PC-9 (cell line): ENCODE results near the gene SLC44A4. TPM values are rescaled to one million over a fixed set of nuclear protein-coding genes. Genes with fewer than 3 reads are reported as not detected.

ENCODE experiments used
- BruUV-seq: library from RNA; stranded (reverse); fragments of 400-500 nt; replicated peaks from 2 replicates; lab custom pipeline; 2021; lab: Mats Ljungman, UMichigan
- CTCF ChIA-PET: fragments of 300-600 bp; sonication (Branson Sonifier 250); formaldehyde crosslinking; loops from one replicate; lab custom pipeline; 2022; ENCODE audit warnings: antibody characterized with exemption; lab: Charles Lee
- POLR2A ChIA-PET: fragments of 300-600 bp; sonication (Branson Sonifier 250); formaldehyde crosslinking; loops from one replicate; lab custom pipeline; 2022; ENCODE audit warnings: antibody characterized with exemption; ENCODE audit not compliant: unreplicated experiment; lab: Charles Lee
- DNase-seq, 2 experiments: peaks; one replicate each; pipeline versions ENCODE4 v3.0.0 to v3.0.0-alpha.2; 2015 to 2022; ENCODE audit warnings: mixed read lengths in 1 of 2
- H2AFZ ChIP-seq: fragments of 200-600 bp; sonication (generic); 2 replicates; pipeline ENCODE4 v1.8.1; 2017; ENCODE audit warnings: antibody characterized with exemption
- H3F3A ChIP-seq: fragments of 200-600 bp; sonication (generic); 2 replicates; pipeline ENCODE4 v1.8.1; 2017; ENCODE audit warnings: antibody characterized with exemption, mild to moderate bottlenecking, low read depth; ENCODE audit not compliant: insufficient read depth
- H3K27ac ChIP-seq: fragments of 200-600 bp; sonication (generic); 2 replicates; pipeline ENCODE4 v1.6.1; 2016; ENCODE audit warnings: mixed run types
- H3K27me3 ChIP-seq: fragments of 200-600 bp; sonication (generic); 2 replicates; pipeline ENCODE4 v1.6.1; 2016; ENCODE audit warnings: low read depth, mixed run types; ENCODE audit not compliant: insufficient read depth
- H3K36me3 ChIP-seq: fragments of 200-600 bp; sonication (generic); 2 replicates; pipeline ENCODE4 v1.6.1; 2016; ENCODE audit warnings: low read depth, mixed run types
- H3K4me1 ChIP-seq: fragments of 200-600 bp; sonication (generic); replicated peaks from 2 replicates; pipeline ENCODE4 v1.6.1; 2016; ENCODE audit warnings: mixed run types; ENCODE audit not compliant: insufficient read depth
- H3K4me2 ChIP-seq: fragments of 200-600 bp; sonication (generic); 2 replicates; pipeline ENCODE4 v1.6.1; 2017; ENCODE audit warnings: mixed run types
- H3K4me3 ChIP-seq: fragments of 200-600 bp; sonication (generic); 2 replicates; pipeline ENCODE4 v1.6.1; 2016; ENCODE audit warnings: mixed run types
- H3K79me2 ChIP-seq: fragments of 200-600 bp; sonication (generic); 2 replicates; pipeline ENCODE4 v1.6.1; 2017; ENCODE audit warnings: low read depth, mixed run types
- H3K9me2 ChIP-seq: fragments of 200-600 bp; sonication (generic); 2 replicates; pipeline ENCODE4 v1.8.1; 2017; ENCODE audit warnings: mild to moderate bottlenecking; ENCODE audit not compliant: insufficient read depth
- H3K9me3 ChIP-seq: fragments of 200-600 bp; sonication (generic); 2 replicates; pipeline ENCODE4 v1.8.1; 2016; ENCODE audit warnings: low read depth; ENCODE audit not compliant: insufficient read depth
- H4K20me1 ChIP-seq: fragments of 200-600 bp; sonication (generic); 2 replicates; pipeline ENCODE4 v1.8.1; 2017; ENCODE audit not compliant: insufficient read depth
- EZH2 ChIP-seq: fragments of 200-600 bp; sonication (generic); IDR thresholded peaks from 2 replicates; pipeline ENCODE4 v1.8.0; 2017; ENCODE audit warnings: antibody characterized with exemption, low read depth
- intact Hi-C: fragments of 100-400 bp; cut with micrococcal nuclease; formaldehyde crosslinking; loops from one replicate; pipeline ENCODE4 v1.10.0; 2022; ENCODE audit not compliant: unreplicated experiment
- total RNA-seq: library from RNA; stranded (reverse); gene quantifications from 2 replicates; pipeline ENCODE4 v1.2.3, GENCODE V29; 2021
- TF ChIP-seq, protein P1 (sequence below): fragments of 200-600 bp; sonication (generic); conservative IDR thresholded peaks from 2 replicates; pipeline ENCODE4 v1.6.1; 2017; ENCODE audit warnings: mixed run types, antibody characterized with exemption, mild to moderate bottlenecking, moderate library complexity

Gene SLC44A4
- total RNA-seq, 1 experiment from 2014 or later, result 44.4 TPM

DNA sequence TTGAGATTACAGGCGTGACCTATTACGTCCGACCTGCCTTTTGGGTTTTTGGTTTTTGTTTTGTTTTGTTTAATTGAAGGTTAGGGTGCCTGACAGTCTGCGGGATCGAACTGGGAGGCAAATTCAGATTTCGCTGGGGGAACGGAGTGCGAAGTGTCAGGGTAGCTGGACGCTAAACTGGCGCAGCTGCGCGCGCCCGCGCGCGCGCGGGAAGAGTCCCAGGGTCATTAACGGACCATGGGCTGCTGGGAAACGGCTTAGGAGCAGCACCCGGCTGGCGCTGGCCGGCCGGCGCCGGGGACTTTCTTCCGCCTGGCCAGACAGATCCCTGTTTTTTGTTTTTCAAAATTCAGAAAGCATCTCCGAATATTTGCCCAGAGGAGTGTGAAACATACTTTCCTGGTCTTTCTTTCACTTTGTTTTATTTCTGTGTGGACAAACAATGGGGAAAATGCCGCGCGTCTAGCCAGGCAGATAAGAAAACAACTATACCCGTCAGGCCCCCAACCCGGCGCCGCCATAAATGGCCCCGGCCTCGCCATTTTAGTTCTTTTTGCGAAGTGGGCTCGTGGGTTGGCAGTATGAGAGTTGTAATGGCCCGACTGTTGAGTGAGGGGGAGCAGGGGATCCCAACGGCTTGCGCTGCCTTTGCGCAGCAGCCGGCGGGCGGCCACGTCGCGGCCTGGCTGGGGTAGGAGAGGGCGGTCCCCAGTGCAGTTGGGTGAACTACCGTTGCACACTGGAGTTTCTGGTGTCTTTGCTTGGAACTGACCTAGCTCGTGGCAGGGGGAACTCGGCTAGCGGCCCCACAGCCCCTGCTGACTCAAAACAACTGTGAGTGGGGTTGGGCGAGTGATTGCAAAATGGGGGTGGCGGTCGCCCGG is 44.2 kb downstream of the SLC44A4 start:
- Histone ChIP-seq H2AFZ (peak overlapping the region; percentile 74), H3K9me3 (no peaks in the 10 kb centered on the region), H3K27me3 (no peaks in the 10 kb centered on the region), H3K27ac (peak overlapping the region; percentile 77), H3K9me2 (no peaks in the 10 kb centered on the region), H3F3A (peaks cover 74% of the 10 kb centered on the region), H3K36me3 (peaks cover 34% of the 10 kb centered on the region), H4K20me1 (peaks cover 52% of the 10 kb centered on the region), H3K4me1 (peaks cover 38% of the 10 kb centered on the region), H3K4me3 (peak overlapping the region; percentile 94), H3K79me2 (peaks cover 93% of the 10 kb centered on the region), H3K4me2 (peak overlapping the region; percentile 98)
- TSS peak; percentile 58 for BruUV-seq
- no peak for TF ChIP-seq EZH2
- TF ChIP-seq, protein P1, sequence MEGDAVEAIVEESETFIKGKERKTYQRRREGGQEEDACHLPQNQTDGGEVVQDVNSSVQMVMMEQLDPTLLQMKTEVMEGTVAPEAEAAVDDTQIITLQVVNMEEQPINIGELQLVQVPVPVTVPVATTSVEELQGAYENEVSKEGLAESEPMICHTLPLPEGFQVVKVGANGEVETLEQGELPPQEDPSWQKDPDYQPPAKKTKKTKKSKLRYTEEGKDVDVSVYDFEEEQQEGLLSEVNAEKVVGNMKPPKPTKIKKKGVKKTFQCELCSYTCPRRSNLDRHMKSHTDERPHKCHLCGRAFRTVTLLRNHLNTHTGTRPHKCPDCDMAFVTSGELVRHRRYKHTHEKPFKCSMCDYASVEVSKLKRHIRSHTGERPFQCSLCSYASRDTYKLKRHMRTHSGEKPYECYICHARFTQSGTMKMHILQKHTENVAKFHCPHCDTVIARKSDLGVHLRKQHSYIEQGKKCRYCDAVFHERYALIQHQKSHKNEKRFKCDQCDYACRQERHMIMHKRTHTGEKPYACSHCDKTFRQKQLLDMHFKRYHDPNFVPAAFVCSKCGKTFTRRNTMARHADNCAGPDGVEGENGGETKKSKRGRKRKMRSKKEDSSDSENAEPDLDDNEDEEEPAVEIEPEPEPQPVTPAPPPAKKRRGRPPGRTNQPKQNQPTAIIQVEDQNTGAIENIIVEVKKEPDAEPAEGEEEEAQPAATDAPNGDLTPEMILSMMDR, result no peak
- DNase-seq, result peak; percentile 71 to 80
- ChIA-PET POLR2A (interaction anchor here (0.5 kb wide), 2 partner anchors 17 to 60 kb away, joined by 3 to 4 read pairs; no protein-coding TSS in a partner anchor), CTCF (interaction anchor here (0.7 kb wide), 2 partner anchors 59 to 64 kb away, joined by 4 read pairs; no protein-coding TSS in a partner anchor)
- intact Hi-C loops, result loop anchor here (1.0 to 5.0 kb wide), 5 partner anchors 28 to 154 kb away; partner anchors contain the start of genes EHMT2, NEU1 and SLC44A4

DNA sequence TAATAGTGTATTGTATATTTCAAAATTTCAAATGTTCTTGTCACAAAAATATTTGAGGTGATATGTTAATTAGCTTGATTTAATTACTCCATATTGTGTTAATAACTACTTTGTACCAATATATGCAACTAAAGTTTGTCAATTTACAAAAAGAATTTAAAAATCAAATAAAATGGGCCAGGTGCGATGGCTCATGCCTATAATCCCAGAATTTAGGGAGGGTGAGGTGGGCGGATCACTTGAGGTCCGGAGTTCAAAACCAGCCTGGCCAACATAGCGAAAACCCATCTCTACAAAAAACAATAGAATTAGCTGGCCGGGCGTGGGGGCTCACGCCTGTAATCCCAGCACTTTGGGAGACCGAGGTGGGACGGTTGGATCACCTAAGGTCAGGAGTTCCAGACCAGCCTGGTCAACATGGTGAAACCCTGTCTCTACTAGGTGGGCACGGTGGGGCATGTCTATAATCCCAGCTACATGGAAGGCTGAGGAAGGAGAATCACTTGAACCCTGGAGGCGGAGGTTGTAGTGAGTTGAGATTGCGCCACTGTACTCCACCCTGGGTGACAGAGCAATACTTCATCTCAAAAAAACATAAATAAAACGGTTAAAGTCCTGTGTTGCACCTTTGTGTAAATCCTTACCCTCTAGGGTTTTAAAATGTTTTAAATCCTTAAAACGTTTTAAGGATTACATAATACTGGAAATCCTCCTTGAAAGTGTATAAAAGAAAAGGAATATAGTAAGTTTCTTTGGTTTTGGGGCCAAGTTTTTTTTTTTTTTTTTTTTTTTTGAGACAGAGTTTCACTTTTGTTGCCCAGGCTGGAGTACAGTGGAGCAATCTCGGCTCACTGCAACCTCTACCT is 47.2 kb downstream of the SLC44A4 start:
- no peaks in the 10 kb centered on the region for H3K27me3 ChIP-seq
- ChIA-PET POLR2A (interaction anchor here (0.6 to 1.2 kb wide), 2 partner anchors 17 to 171 kb away, joined by 4 to 5 read pairs; partner anchors contain the start of gene C6orf47), CTCF (interaction anchor here (0.7 kb wide), 1 partner anchor 36 kb away, joined by 7 read pairs; the partner anchor contains the start of gene VARS1)
- H3K79me2 ChIP-seq, result peaks cover 72% of the 10 kb centered on the region
- intact Hi-C loops, result loop anchor here (2.0 to 5.0 kb wide), 4 partner anchors 17 to 121 kb away; partner anchors contain the start of genes EHMT2, HSPA1A, HSPA1L and SLC44A4
- H2AFZ ChIP-seq, result no peak overlapping the region
- peaks cover 21% of the 10 kb centered on the region for H3K4me1 ChIP-seq
- peaks cover 24% of the 10 kb centered on the region for H4K20me1 ChIP-seq
- H3K9me2 ChIP-seq, result no peaks in the 10 kb centered on the region
- no peaks in the 10 kb centered on the region for H3K9me3 ChIP-seq
- H3F3A ChIP-seq, result peaks cover 49% of the 10 kb centered on the region
- TF ChIP-seq, protein P1, result no peak
- TF ChIP-seq EZH2, result no peak
- peak overlapping the region; percentile 67 for H3K4me3 ChIP-seq
- H3K4me2 ChIP-seq, result peak overlapping the region; percentile 88
- peaks cover 5% of the 10 kb centered on the region; the same call in 1 of the 2 replicates for H3K36me3 ChIP-seq
- no peak for DNase-seq
- no TSS peak for BruUV-seq
- peak overlapping the region; percentile 24 for H3K27ac ChIP-seq
